Measurements from ENCODE around the gene TAS2R1.

DNA sequence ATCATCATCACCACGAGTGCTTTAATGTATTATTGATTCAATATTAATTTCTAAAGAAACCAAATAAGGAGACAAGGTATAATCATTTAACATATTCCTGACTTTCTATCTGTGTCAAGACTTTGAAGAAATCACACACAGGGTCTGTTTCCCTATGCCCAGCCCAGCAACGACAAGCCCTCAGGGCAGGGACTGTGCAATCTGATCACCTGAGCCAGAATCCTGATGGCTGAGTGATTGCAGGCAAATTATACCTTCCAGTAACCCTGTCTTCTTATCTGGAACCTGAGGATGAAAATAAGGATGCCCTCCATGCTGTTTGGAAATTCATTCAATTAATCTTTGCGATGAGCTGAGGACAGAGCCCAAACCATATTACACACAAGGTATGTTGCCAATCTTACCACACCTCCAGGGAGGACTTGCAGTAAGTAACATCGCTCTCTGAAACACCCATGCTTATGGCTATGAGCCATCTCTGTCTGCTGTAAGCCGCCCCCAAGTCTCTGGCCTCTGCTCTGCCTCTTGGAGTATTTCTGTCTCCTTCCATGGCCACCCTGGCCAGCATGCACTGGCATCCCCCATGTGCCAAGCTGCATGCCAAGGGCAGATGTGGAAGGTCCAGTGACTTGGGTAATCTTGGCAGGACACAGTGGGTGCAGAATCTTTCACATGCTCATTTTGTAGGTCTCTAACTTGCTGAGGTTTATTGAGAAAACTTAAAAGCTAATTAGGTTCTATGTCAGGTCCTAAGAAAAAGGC is 10.6 kb downstream of the TAS2R1 start:
- TF ChIP-seq, protein P1, sequence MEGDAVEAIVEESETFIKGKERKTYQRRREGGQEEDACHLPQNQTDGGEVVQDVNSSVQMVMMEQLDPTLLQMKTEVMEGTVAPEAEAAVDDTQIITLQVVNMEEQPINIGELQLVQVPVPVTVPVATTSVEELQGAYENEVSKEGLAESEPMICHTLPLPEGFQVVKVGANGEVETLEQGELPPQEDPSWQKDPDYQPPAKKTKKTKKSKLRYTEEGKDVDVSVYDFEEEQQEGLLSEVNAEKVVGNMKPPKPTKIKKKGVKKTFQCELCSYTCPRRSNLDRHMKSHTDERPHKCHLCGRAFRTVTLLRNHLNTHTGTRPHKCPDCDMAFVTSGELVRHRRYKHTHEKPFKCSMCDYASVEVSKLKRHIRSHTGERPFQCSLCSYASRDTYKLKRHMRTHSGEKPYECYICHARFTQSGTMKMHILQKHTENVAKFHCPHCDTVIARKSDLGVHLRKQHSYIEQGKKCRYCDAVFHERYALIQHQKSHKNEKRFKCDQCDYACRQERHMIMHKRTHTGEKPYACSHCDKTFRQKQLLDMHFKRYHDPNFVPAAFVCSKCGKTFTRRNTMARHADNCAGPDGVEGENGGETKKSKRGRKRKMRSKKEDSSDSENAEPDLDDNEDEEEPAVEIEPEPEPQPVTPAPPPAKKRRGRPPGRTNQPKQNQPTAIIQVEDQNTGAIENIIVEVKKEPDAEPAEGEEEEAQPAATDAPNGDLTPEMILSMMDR (IDR thresholded peaks at IDR 0.05) = no peak
- no peak for TF ChIP-seq EZH2phosphoT487 (IDR thresholded peaks at IDR 0.05)

Data from neural progenitor cell (in vitro differentiated cells).